ENCODE data around the gene ZNF808. TPM values are rescaled to one million over a fixed set of nuclear protein-coding genes. Genes with fewer than 3 reads are reported as not detected.
"Not testable (repeated sequence)": the region's sequence is repeated elsewhere in the genome, so short reads cannot be mapped to it uniquely, and the experiment has no call there.

ZNF808 gene
- total and polyA plus RNA-seq, 2 of the 4 experiments (the other 2 are of a cell fraction): 3.6 to 19.9 TPM

DNA sequence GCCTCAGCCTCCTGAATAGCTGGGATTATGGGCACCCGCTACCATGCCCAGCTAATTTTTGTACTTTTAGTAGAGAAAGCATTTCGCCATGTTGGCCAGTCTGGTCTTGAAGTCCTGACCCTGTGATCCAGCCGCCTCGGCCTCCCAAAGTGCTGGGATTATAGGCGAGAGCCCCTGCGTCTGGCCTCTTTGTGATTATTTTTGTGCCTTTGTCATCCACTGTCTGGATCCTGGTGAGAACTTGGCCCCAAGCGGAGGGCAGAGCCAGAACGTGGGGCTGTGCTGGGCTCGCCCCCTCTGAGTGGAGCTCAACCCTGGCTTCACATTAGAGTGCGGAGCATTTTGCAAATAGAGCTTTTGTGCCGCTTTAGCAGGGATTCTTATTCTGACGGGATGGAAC lies 26.5 kb upstream of the ZNF808 start:
- H3K9ac ChIP-seq (ENCODE audit: low read depth, low read length); intact Hi-C loops (cut with micrococcal nuclease); H2BK20ac ChIP-seq (ENCODE audit: low read depth, low read length); CTCF ChIA-PET; H3K4ac ChIP-seq (ENCODE audit: low read depth, low read length); POLR2A ChIA-PET (ENCODE audit: unreplicated experiment); H3K4me1 ChIP-seq (ENCODE audit: control insufficient read depth, insufficient read depth, low read length); H4K20me1 ChIP-seq (ENCODE audit: insufficient read depth, low read length); H3K27me3 ChIP-seq (ENCODE audit: control insufficient read depth, insufficient read depth, low read length); H2BK15ac ChIP-seq (ENCODE audit: low read depth, low read length); H2BK5ac ChIP-seq (ENCODE audit: low read depth, low read length, poor library complexity, severe bottlenecking); H2BK120ac ChIP-seq (ENCODE audit: low read depth, low read length); H3K79me1 ChIP-seq (ENCODE audit: low read depth in 1 of 2, low read length in 2 of 2); H4K91ac ChIP-seq (ENCODE audit: insufficient read depth, low read depth, low read length); H4K5ac ChIP-seq (ENCODE audit: low read depth, low read length); H3K23ac ChIP-seq (ENCODE audit: low read depth, low read length); H3K9me1 ChIP-seq (ENCODE audit: insufficient read depth, low read length); BruUV-seq (replicated peaks); H3K36me3 ChIP-seq (ENCODE audit: control insufficient read depth, insufficient read depth, low read length); H3K14ac ChIP-seq (replicated peaks; ENCODE audit: low read depth, low read length); in situ Hi-C loops (cut with MboI; ENCODE audit: low sequenced_read_pairs); H2AFZ ChIP-seq (replicated peaks; ENCODE audit: low read length, poor library complexity); H2AK9ac ChIP-seq (replicated peaks; ENCODE audit: low read depth, low read length, poor library complexity); ATAC-seq (ENCODE audit: low read depth); H4K8ac ChIP-seq (ENCODE audit: low read depth in 2 of 2, low read length in 2 of 2); DNase-seq; dilution Hi-C loops (cut with HindIII; ENCODE audit: low sequenced_read_pairs, unreplicated experiment); H3K27ac ChIP-seq (ENCODE audit: insufficient read depth, low read length); H3K4me3 ChIP-seq (ENCODE audit: insufficient read depth, low read depth, low read length); H3K4me2 ChIP-seq (ENCODE audit: low read depth, low read length); H3K56ac ChIP-seq (ENCODE audit: extremely low read depth, insufficient read depth, low read length); H3K18ac ChIP-seq (ENCODE audit: low read depth, low read length); H2AK5ac ChIP-seq (ENCODE audit: low read depth, low read length): not testable (repeated sequence)
- 80% methylated on average over 9 of the region's 12 CpGs; no CpG with 5 or more reads in 1 of the 2 experiments for WGBS, 2 experiments (ENCODE audit: extremely low coverage in 2 of 2, insufficient read length in 1 of 2)
- peaks cover 27% of the 10 kb centered on the region for H3K9me3 ChIP-seq (ENCODE audit: control insufficient read depth, insufficient read depth, low read length)

Measured in IMR-90 (cell line).